ENCODE data around the gene YES1. TPM values are rescaled to one million over a fixed set of nuclear protein-coding genes. Genes with fewer than 3 reads are reported as not detected.
A peak's percentile ranks its signal among the peaks of the same experiment; 100 is the strongest.

Gene YES1
- total RNA-seq, 1 donor from 2014 or later = 37.6 TPM

DNA sequence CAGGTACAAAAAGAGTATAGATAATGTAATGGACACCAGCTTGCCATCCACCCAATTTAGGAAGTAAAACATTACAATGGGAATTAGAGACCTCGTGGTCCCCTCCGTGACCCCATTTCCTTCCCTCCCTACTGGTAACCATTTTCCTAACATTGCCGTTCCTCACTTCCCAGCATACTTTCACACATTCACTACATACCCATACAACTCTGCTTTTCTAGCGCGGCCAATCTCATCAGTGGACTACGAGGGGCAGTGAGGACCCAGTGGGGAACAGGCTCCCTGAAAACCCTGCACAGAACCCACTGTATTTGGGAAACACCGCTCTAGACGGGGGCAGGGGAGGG, 100.8 kb downstream of the YES1 start:
- TF ChIP-seq, protein P1, sequence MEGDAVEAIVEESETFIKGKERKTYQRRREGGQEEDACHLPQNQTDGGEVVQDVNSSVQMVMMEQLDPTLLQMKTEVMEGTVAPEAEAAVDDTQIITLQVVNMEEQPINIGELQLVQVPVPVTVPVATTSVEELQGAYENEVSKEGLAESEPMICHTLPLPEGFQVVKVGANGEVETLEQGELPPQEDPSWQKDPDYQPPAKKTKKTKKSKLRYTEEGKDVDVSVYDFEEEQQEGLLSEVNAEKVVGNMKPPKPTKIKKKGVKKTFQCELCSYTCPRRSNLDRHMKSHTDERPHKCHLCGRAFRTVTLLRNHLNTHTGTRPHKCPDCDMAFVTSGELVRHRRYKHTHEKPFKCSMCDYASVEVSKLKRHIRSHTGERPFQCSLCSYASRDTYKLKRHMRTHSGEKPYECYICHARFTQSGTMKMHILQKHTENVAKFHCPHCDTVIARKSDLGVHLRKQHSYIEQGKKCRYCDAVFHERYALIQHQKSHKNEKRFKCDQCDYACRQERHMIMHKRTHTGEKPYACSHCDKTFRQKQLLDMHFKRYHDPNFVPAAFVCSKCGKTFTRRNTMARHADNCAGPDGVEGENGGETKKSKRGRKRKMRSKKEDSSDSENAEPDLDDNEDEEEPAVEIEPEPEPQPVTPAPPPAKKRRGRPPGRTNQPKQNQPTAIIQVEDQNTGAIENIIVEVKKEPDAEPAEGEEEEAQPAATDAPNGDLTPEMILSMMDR (IDR thresholded peaks at IDR 0.05) = no peak
- Mint-ChIP-seq H3K27me3 (ENCODE audit: unreplicated experiment) (no peaks in the 10 kb centered on the region), H3K27ac (ENCODE audit: unreplicated experiment) (peak overlapping the region; percentile 84), H3K4me3 (ENCODE audit: unreplicated experiment) (peak overlapping the region; percentile 80), H3K9me3 (ENCODE audit: unreplicated experiment) (peaks cover 7% of the 10 kb centered on the region), H3K36me3 (ENCODE audit: unreplicated experiment) (peaks cover 2% of the 10 kb centered on the region), H3K4me1 (ENCODE audit: unreplicated experiment) (peaks cover 23% of the 10 kb centered on the region)
- peak; percentile 56 for DNase-seq (ENCODE audit: extremely low spot score, unreplicated experiment)

DNA sequence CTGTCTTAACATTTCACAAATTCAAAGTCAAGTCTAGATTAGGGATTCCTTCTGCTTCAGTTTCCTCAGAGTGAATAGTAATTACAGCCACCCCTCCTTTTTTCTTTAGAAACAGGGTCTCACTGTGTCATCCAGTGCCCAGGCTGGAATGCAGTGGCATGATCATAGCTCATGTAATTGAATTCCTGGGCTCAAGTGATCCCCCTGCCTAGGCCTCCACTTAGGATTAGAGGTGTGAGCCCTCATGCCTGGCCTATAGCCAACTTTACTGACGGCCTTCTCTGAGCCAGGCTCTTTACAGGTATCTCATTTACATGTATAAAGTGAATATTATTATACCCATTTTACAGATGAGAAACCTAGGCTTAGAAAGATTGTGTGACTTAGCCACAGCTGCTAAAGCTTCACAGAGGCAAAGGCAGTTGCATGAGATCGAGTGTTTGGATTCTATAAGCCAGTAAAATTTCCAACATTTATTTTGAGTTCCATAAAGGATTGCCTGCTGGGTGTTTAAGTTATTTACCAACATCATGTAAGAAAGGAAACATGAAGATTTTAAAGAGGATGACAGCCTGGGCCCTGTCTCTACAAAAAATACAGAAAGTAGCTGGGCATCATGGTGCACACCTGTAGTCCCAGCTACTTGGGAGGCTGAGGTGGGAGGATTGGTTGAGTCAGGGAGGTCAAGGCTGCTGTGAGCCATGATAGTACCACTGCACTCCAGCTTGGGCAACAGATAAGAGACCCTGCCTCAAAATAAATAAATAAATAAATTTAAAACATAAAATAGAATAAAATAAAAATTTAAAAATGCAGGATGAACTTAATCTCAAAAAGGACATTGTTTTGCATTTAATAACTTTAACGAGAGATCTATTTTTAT, 101.4 kb downstream of the YES1 start:
- H3K27ac Mint-ChIP-seq (ENCODE audit: unreplicated experiment) = peak overlapping the region; percentile 84
- no peaks in the 10 kb centered on the region for H3K27me3 Mint-ChIP-seq (ENCODE audit: unreplicated experiment)
- TF ChIP-seq, protein P1 (IDR thresholded peaks at IDR 0.05) = no peak

DNA sequence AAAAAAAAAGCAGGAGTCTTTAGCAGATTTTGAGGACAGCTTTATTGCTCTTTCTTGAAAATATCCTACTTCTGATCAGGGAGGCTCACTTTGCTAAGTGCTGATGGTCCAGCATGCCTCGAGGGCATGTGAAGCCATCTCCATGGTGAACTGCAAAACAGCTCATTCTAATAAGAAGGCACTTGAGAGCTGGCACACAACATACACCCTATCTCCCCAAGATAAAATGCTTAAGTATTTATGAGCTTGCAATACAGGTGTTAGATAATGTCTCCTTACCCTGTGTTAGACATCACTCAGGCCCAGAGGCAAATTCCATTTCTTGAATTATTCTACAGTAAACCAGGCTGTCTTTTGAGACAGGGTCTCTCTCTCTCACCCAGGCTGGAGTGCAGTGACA, 102.3 kb downstream of the YES1 start:
- H3K27ac Mint-ChIP-seq (ENCODE audit: unreplicated experiment) = no peak overlapping the region
- peak; percentile 27 for DNase-seq (ENCODE audit: extremely low spot score, unreplicated experiment)
- H3K36me3 Mint-ChIP-seq (ENCODE audit: unreplicated experiment) = peaks cover 9% of the 10 kb centered on the region

More for the DNA sequence above, 101.4 kb downstream of the YES1 start:
- DNase-seq (ENCODE audit: extremely low spot score, unreplicated experiment) = no peak
- Mint-ChIP-seq H3K9me3 (ENCODE audit: unreplicated experiment) (peaks cover 7% of the 10 kb centered on the region), H3K4me3 (ENCODE audit: unreplicated experiment) (peak overlapping the region; percentile 80), H3K36me3 (ENCODE audit: unreplicated experiment) (peaks cover 2% of the 10 kb centered on the region), H3K4me1 (ENCODE audit: unreplicated experiment) (peaks cover 23% of the 10 kb centered on the region)

DNA sequence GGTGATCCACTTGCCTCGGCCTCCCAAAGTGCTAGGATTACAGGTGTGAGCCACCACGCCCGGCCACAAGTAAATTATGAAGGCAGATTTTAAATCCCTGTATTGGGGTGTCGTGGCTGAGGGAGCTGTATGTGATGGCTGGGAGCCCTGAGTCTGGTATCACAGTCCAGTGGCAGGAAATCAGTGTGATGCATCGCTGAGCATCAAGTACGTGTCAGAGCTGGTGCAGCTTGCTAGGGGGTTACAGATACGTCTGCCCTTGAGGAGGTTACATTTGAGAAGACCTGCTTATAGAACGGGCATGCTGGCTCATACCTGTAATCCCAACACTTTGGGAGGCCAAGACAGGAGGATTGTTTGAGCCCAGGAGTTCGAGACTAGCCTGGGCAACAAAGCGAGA, 103.9 kb downstream of the YES1 start:
- TF ChIP-seq, protein P1 (IDR thresholded peaks at IDR 0.05) = no peak
- Mint-ChIP-seq H3K4me3 (ENCODE audit: unreplicated experiment) (no peak overlapping the region), H3K4me1 (ENCODE audit: unreplicated experiment) (peaks cover 17% of the 10 kb centered on the region), H3K36me3 (ENCODE audit: unreplicated experiment) (peaks cover 10% of the 10 kb centered on the region), H3K9me3 (ENCODE audit: unreplicated experiment) (no peaks in the 10 kb centered on the region), H3K27me3 (ENCODE audit: unreplicated experiment) (no peaks in the 10 kb centered on the region), H3K27ac (ENCODE audit: unreplicated experiment) (no peak overlapping the region)
- peak; percentile 73 for DNase-seq (ENCODE audit: extremely low spot score, unreplicated experiment)

More for the DNA sequence above, 102.3 kb downstream of the YES1 start:
- H3K9me3 Mint-ChIP-seq (ENCODE audit: unreplicated experiment) = peaks cover 7% of the 10 kb centered on the region
- peaks cover 15% of the 10 kb centered on the region for H3K4me1 Mint-ChIP-seq (ENCODE audit: unreplicated experiment)
- no peaks in the 10 kb centered on the region for H3K27me3 Mint-ChIP-seq (ENCODE audit: unreplicated experiment)
- H3K4me3 Mint-ChIP-seq (ENCODE audit: unreplicated experiment) = no peak overlapping the region
- TF ChIP-seq, protein P1 (IDR thresholded peaks at IDR 0.05) = no peak

DNA sequence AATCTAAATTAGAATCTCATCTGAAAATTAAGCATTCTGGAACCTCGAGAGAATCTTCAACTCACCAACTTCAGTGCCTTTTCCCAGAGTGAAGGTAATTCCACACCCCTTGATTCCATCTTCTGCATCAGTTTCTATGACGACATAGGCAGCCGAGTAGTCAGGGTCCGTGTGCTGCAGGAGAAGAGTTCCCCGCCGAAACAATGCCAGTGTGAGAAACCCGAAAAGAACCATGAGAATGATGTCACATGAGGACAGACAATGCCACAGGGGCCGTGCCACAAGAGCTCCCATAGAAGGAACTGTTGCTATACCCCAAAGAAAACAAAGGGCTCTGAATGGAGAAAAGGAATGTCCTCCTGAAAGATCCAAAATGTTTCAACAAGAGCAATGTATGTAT, 105.6 kb downstream of the YES1 start:
- peaks cover 20% of the 10 kb centered on the region for H3K4me1 Mint-ChIP-seq (ENCODE audit: unreplicated experiment)
- no peak overlapping the region for H3K27ac Mint-ChIP-seq (ENCODE audit: unreplicated experiment)
- no peaks in the 10 kb centered on the region for H3K9me3 Mint-ChIP-seq (ENCODE audit: unreplicated experiment)
- H3K36me3 Mint-ChIP-seq (ENCODE audit: unreplicated experiment) = peaks cover 10% of the 10 kb centered on the region
- TF ChIP-seq, protein P1 (IDR thresholded peaks at IDR 0.05) = no peak
- DNase-seq (ENCODE audit: extremely low spot score, unreplicated experiment) = peak; percentile 34
- H3K27me3 Mint-ChIP-seq (ENCODE audit: unreplicated experiment) = no peaks in the 10 kb centered on the region
- no peak overlapping the region for H3K4me3 Mint-ChIP-seq (ENCODE audit: unreplicated experiment)

Data from osteocyte (in vitro differentiated cells).